Measurements from ENCODE around the gene UBQLNL.

UBQLNL gene

DNA sequence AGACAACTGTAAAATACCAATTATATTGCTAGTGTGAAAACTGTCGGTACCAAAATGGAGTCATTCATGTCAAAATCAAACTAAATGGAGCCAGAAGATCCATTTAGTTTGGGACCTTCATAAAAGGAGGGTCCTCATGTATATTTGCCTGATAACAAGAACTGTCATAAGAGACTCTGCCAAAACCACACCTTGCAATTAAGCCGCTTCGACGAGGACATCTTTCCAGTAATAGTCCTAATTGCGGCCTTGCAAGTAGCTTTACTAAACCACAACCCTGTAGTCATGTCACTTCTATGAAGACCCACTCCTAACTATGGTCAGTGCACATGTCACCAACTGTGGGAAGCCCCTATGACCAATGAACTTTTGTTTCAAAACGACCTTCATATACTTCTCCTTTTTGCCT, 16.1 kb downstream of the UBQLNL start:
- TF ChIP-seq, protein P1, sequence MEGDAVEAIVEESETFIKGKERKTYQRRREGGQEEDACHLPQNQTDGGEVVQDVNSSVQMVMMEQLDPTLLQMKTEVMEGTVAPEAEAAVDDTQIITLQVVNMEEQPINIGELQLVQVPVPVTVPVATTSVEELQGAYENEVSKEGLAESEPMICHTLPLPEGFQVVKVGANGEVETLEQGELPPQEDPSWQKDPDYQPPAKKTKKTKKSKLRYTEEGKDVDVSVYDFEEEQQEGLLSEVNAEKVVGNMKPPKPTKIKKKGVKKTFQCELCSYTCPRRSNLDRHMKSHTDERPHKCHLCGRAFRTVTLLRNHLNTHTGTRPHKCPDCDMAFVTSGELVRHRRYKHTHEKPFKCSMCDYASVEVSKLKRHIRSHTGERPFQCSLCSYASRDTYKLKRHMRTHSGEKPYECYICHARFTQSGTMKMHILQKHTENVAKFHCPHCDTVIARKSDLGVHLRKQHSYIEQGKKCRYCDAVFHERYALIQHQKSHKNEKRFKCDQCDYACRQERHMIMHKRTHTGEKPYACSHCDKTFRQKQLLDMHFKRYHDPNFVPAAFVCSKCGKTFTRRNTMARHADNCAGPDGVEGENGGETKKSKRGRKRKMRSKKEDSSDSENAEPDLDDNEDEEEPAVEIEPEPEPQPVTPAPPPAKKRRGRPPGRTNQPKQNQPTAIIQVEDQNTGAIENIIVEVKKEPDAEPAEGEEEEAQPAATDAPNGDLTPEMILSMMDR (IDR thresholded peaks at IDR 0.05; ENCODE audit: low read depth, low read length, missing control alignments): no peak
- no peak overlapping the region for H3K4me3 ChIP-seq (replicated peaks; ENCODE audit: low read depth, low read length)
- DNase-seq (ENCODE audit: extremely low read depth, low read depth): no peak

DNA sequence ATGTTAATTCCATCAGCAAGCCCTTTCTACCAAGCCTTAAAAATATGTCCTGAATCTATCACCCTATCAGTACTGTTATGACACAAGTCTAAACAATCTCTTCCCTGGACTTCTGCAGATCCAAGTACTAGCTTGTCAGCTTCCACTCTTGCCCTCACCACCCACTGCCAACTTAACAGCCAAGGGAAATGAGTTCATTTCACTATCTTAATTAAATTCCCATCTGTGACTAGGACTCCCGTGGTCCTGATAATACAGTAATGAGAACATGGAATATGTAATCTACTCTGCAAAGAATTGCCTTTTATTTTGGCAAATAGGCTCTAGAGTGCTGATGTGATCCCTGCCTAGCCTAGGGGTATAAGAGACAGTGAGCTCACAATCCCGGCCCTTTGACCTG, 16.8 kb downstream of the UBQLNL start:
- TF ChIP-seq, protein P1 (IDR thresholded peaks at IDR 0.05; ENCODE audit: low read depth, low read length, missing control alignments): no peak
- no peak for DNase-seq (ENCODE audit: extremely low read depth, low read depth)
- no peak overlapping the region for H3K4me3 ChIP-seq (replicated peaks; ENCODE audit: low read depth, low read length)

DNA sequence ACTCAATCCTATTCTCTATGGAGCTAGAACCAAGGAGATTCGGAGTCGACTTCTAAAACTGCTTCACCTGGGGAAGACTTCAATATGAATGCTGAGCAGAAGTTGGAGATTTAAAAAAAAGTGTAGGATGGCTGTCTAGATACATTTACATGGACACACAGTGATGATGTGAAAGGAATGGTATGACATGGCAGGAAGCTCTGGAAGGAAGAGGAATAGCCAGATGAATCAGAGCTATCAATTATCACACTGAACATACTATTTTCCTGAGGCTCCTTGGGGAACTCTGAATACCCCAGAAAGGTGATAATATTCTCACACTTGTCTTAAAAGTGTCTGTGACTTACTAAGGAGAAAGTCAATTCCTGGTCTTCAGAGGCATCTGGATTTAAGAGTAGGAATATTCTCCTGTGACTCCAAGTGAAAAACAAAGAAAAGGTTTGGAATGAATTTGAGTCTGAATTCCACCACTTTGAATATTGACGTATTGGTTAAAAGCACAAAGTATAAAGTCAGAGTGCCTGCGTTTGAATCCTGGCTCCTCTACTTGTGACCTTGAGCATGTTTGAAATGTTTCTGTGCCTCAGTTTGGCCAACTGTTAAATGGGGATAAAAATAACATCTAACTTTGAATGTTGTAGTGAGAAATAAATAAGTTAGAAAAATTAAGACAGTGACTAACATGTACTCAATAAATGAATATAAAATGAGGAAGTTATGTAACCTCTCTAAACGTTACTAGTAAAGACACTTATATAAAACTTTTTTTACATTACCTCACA, 26.7 kb downstream of the UBQLNL start:
- DNase-seq (ENCODE audit: extremely low read depth, low read depth): no peak
- TF ChIP-seq, protein P1 (IDR thresholded peaks at IDR 0.05; ENCODE audit: low read depth, low read length, missing control alignments): no peak

DNA sequence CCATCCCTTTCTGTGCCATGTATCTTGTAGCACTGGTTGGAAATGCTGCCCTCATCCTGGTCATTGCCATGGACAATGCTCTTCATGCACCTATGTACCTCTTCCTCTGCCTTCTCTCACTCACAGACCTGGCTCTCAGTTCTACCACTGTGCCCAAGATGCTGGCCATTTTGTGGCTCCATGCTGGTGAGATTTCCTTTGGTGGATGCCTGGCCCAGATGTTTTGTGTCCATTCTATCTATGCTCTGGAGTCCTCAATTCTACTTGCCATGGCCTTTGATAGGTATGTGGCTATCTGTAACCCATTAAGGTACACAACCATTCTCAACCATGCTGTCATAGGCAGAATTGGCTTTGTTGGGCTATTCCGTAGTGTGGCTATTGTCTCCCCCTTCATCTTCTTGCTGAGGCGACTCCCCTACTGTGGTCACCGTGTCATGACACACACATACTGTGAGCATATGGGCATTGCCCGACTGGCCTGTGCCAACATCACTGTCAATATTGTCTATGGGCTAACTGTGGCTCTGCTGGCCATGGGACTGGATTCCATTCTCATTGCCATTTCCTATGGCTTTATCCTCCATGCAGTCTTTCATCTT, 27.6 kb downstream of the UBQLNL start:
- no peak for DNase-seq (ENCODE audit: extremely low read depth, low read depth)
- TF ChIP-seq, protein P1 (IDR thresholded peaks at IDR 0.05; ENCODE audit: low read depth, low read length, missing control alignments): no peak
- H3K4me3 ChIP-seq (replicated peaks; ENCODE audit: low read depth, low read length): no peak overlapping the region

More for the DNA sequence above, 26.7 kb downstream of the UBQLNL start:
- H3K4me3 ChIP-seq (replicated peaks; ENCODE audit: low read depth, low read length): no peak overlapping the region

DNA sequence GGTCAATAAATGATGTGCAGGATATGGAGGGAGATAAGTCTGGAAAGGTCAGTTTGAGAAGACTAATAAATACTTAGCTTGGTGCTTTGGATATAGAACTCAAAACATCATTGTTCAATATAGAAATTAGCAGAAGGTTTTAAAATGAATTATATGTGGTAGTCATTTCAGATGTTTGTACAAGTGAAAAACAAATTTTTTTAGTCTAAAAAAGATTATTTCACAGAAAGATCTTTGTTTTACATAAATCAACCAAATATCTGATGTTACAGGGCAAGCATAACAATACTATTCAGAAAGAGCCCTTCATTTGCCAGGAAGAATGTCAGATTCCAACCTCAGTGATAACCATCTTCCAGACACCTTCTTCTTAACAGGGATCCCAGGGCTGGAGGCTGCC, 28.1 kb downstream of the UBQLNL start, which contains the start of gene OR52D1:
TSS of gene OR52D1 (plus strand) at position 301 of the 400 bp plus-strand sequence. CDS start at position 323, 22 bp downstream.
- no peak for DNase-seq (ENCODE audit: extremely low read depth, low read depth)
- TF ChIP-seq, protein P1 (IDR thresholded peaks at IDR 0.05; ENCODE audit: low read depth, low read length, missing control alignments): no peak
- H3K4me3 ChIP-seq (replicated peaks; ENCODE audit: low read depth, low read length): no peak within 1 kb of the TSS

DNA sequence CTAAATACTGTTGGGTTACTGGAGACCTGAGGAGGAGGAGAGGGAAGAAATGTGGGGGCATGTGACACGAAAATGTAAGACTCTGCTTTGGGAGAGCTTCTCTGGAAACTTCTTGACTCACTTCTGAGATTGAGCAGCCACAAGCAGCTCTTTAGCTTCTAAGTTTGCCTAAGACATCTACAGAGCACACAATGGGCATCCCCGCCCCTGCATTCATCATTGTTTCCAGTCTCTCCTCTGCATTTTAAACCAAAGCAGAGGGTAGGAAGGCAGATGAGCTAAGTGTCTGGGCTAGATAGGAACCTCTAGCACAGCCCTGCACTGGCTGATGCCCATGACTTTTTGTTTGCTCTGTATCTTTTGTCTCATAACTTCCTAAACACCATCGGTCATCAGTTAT, 30.1 kb downstream of the UBQLNL start:
- no peak for DNase-seq (ENCODE audit: extremely low read depth, low read depth)
- H3K4me3 ChIP-seq (replicated peaks; ENCODE audit: low read depth, low read length): no peak overlapping the region
- TF ChIP-seq, protein P1 (IDR thresholded peaks at IDR 0.05; ENCODE audit: low read depth, low read length, missing control alignments): no peak
